NB4 (cell line): ENCODE measurements around the gene ZDHHC3.

Experiments
- MYC ChIP-seq: IDR thresholded peaks from 2 replicates; pipeline ENCODE4 v1.6.1; 2011; ENCODE audit warnings: low read depth, low read length
- POLR2A ChIP-seq: IDR thresholded peaks from 2 replicates; pipeline ENCODE4 v1.6.1; 2011; ENCODE audit warnings: mild to moderate bottlenecking; ENCODE audit not compliant: insufficient read length; ENCODE audit errors: extremely low read depth
- TF ChIP-seq, protein P1 (sequence below): IDR thresholded peaks from 2 replicates; pipeline ENCODE4 v1.6.1; 2011; ENCODE audit warnings: low read depth, low read length
- TF ChIP-seq, protein P2 (sequence below): IDR thresholded peaks from one replicate; pipeline ENCODE4 v1.5.1; 2012; ENCODE audit warnings: low read depth, low read length

DNA sequence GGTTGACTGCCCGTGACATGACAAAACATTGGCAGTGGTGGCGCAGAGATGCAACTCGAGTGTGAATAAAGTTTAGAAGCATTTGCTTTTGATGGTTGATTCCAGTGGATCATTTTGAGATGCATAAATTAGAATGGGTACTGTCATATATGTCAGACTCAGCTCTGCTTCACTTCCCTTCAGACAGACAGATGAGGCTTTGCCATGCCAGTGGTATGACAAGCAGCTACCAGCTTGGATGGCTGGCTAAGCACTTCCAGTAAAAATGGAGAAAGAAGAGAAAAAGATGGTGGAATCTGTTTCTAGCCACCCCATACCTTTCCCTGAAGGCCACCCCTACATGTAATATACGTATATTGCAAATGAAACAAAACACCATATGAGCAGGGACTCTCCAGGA lies 36.6 kb upstream of the ZDHHC3 start:
- TF ChIP-seq, protein P1, sequence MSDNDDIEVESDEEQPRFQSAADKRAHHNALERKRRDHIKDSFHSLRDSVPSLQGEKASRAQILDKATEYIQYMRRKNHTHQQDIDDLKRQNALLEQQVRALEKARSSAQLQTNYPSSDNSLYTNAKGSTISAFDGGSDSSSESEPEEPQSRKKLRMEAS: no peak
- TF ChIP-seq, protein P2, sequence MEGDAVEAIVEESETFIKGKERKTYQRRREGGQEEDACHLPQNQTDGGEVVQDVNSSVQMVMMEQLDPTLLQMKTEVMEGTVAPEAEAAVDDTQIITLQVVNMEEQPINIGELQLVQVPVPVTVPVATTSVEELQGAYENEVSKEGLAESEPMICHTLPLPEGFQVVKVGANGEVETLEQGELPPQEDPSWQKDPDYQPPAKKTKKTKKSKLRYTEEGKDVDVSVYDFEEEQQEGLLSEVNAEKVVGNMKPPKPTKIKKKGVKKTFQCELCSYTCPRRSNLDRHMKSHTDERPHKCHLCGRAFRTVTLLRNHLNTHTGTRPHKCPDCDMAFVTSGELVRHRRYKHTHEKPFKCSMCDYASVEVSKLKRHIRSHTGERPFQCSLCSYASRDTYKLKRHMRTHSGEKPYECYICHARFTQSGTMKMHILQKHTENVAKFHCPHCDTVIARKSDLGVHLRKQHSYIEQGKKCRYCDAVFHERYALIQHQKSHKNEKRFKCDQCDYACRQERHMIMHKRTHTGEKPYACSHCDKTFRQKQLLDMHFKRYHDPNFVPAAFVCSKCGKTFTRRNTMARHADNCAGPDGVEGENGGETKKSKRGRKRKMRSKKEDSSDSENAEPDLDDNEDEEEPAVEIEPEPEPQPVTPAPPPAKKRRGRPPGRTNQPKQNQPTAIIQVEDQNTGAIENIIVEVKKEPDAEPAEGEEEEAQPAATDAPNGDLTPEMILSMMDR: no peak
- no peak for TF ChIP-seq POLR2A
- TF ChIP-seq MYC: no peak
